Kidney epithelial cell (primary cell): ENCODE measurements around the gene ERAP2. TPM values are rescaled to one million over a fixed set of nuclear protein-coding genes. Genes with fewer than 3 reads are reported as not detected.
"Not testable (repeated sequence)": the region's sequence is repeated elsewhere in the genome, so short reads cannot be mapped to it uniquely, and the experiment has no call there.

Experiments used
- DNase-seq: peaks from one replicate; pipeline ENCODE4 v3.0.0-alpha.2; 2010; ENCODE audit warnings: low read depth
- H3K27me3 ChIP-seq: 2 replicates; pipeline ENCODE4 v1.6.0; 2011; ENCODE audit warnings: low read length; ENCODE audit not compliant: control insufficient read depth, insufficient read depth
- H3K36me3 ChIP-seq: 2 replicates; pipeline ENCODE4 v1.5.1; 2011; ENCODE audit warnings: low read length; ENCODE audit not compliant: control insufficient read depth, insufficient read depth
- H3K4me3 ChIP-seq: 2 replicates; pipeline ENCODE4 v1.5.1; 2011; ENCODE audit warnings: low read depth, mild to moderate bottlenecking, control low read depth, low read length
- total RNA-seq: library from RNA; depleted of rRNA; stranded (reverse); fragments of >200 nt; gene quantifications from 2 replicates; pipeline ENCODE4 v1.2.3, GENCODE V29; 2015
- TF ChIP-seq, protein P1 (sequence below): IDR thresholded peaks from 2 replicates; pipeline ENCODE4 v1.5.1; 2011; ENCODE audit warnings: mild to moderate bottlenecking, moderate library complexity, low read length, control low read depth, inconsistent platforms; ENCODE audit not compliant: insufficient read depth, poor library complexity, severe bottlenecking

Gene ERAP2
- total RNA-seq, 1 donor from 2014 or later = 19.1 TPM

DNA sequence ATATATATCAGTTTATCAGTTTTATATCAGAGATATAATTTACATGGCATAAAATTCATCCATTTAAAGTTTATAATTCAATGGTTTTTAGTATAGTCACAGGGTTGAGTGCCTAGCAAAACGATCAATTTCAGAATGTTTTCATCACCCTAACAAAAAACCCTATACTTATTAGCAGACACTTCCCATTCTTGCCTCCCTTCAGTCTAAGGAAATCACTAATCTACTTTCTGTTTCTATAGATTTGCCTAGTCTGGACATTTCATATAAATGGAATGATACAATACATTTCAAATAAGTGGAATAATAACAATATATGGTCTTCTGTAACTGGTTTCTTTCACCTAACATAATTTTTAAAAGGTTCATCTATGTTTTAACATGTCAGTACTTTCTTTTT lies 50.0 kb downstream of the ERAP2 start:
- TF ChIP-seq, protein P1, sequence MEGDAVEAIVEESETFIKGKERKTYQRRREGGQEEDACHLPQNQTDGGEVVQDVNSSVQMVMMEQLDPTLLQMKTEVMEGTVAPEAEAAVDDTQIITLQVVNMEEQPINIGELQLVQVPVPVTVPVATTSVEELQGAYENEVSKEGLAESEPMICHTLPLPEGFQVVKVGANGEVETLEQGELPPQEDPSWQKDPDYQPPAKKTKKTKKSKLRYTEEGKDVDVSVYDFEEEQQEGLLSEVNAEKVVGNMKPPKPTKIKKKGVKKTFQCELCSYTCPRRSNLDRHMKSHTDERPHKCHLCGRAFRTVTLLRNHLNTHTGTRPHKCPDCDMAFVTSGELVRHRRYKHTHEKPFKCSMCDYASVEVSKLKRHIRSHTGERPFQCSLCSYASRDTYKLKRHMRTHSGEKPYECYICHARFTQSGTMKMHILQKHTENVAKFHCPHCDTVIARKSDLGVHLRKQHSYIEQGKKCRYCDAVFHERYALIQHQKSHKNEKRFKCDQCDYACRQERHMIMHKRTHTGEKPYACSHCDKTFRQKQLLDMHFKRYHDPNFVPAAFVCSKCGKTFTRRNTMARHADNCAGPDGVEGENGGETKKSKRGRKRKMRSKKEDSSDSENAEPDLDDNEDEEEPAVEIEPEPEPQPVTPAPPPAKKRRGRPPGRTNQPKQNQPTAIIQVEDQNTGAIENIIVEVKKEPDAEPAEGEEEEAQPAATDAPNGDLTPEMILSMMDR = no peak
- Histone ChIP-seq H3K4me3 (no peak overlapping the region), H3K36me3 (no peaks in the 10 kb centered on the region), H3K27me3 (no peaks in the 10 kb centered on the region)
- no peak for DNase-seq

- H3K36me3 ChIP-seq = no peaks in the 10 kb centered on the region
- no peak for DNase-seq
Observed at GRCh38 chr5:96927008-96927407, 50.7 kb downstream of the ERAP2 start.

GRCh38 chr5:96928931-96929708 lies 52.8 kb downstream of the ERAP2 start:
- Histone ChIP-seq H3K4me3 (no peak overlapping the region), H3K36me3 (no peaks in the 10 kb centered on the region), H3K27me3 (no peaks in the 10 kb centered on the region)
- TF ChIP-seq, protein P1 = no peak
- no peak for DNase-seq

More at GRCh38 chr5:96927008-96927407, 50.7 kb downstream of the ERAP2 start:
- Histone ChIP-seq H3K27me3 (no peaks in the 10 kb centered on the region), H3K4me3 (no peak overlapping the region)
- TF ChIP-seq, protein P1 = no peak

- no peak overlapping the region for H3K4me3 ChIP-seq
- no peak for DNase-seq
- H3K27me3 ChIP-seq = no peaks in the 10 kb centered on the region
- H3K36me3 ChIP-seq = no peaks in the 10 kb centered on the region
- TF ChIP-seq, protein P1 = no peak
Observed at GRCh38 chr5:96930058-96930457, 53.8 kb downstream of the ERAP2 start.

- TF ChIP-seq, protein P1 = no peak
Observed at GRCh38 chr5:96930589-96930988, 54.3 kb downstream of the ERAP2 start.

GRCh38 chr5:96931037-96931436 lies 54.7 kb downstream of the ERAP2 start:
- H3K27me3 ChIP-seq, DNase-seq, H3K36me3 ChIP-seq, H3K4me3 ChIP-seq: not testable (repeated sequence)

More at GRCh38 chr5:96930589-96930988, 54.3 kb downstream of the ERAP2 start:
- DNase-seq = no peak
- Histone ChIP-seq H3K27me3 (no peaks in the 10 kb centered on the region), H3K4me3 (no peak overlapping the region), H3K36me3 (no peaks in the 10 kb centered on the region)
